GM11168 (cell line): ENCODE results near the gene EFCAB13.

Experiments
- in situ Hi-C: fragments of 300-500 bp; cut with MboI; formaldehyde crosslinking; loops from one replicate; pipeline ENCODE4 v1.12.0; 2022; ENCODE audit warnings: low sequenced_read_pairs; ENCODE audit not compliant: unreplicated experiment

EFCAB13 gene, protein sequence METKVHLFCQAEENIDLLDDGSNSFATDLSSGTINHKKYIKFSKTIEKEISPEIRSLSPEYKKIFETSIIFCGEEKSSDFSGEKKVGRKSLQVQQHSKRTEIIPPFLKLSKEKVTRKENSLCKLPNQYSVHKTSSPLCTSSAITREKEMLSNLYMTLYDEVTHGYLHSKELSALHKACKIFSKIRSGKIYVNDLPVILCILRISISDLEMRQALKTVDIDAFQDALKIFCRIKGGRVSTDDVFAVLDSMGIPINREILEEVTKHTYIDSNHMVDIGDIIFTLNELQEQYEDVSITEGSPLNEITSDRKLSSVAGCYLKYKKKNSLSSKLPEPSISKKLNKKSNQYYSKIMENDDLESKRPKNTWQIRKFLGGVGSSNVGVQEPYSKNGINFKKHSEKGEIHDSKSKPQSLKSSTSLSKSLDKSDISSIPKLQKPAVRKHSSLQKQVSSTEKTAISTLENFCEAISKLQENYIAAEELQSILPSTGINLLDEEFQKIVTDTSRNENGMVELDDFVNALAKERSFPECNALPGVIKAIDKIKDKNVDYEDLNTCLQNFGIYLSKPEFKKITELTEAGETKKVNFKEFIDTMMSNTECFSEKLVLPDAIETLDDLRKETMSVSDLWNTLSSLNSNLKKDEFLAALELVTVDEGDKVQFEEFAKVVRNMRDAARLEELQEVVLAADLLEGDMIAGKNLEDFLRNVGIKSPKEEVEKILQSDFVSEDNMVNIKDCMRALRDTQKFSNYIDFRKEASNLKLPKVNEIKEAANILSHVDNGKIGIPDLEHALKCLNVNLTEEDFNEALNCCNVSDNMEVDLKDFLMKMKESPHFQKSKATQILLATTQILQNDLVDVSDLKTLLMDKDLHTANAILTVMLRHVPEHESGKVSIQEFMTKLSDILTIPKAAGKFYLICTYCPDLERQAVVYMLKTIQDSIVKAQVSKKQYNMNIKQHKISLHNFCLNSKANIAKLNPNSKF

DNA sequence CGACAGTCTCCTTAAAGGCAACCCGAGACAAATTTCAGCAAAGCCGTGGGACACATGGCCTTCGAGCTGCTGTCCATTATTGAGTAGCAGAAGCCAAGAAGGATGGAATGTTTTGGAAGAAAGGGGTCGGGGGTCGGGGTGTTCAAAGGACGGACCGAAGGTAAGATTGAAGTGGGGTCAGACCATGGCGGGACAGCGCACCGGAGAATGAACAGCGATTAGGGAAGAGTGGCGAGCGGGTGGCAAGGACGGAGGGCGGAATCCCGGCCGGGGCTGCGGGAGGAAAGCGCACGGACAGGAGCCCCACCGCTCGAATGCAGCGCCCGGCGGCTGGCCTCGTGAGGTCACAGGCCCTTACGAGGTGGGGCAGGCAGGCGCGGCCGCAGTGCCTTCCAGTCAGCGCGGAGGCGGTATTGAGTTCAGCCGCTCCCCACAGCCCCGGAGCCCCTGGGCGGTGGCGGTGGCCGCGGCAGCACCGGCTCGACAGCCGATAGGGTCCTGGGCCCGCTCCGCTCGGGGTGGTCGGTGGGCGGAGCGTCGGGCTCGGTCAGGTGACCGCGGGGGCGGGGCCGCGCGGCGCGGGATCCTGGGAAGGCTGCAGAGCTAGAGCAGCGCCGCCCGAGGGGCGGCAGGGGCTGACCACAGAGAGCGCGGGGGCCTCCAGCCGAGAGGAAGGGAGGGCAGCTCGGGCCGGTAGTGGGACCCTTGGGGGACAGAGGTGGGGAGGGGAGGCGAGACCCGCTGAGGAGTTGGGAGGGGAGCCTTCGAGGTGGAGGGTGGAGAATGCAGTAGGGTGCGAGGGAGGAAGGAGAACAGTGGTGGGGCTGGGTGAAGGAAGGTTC is at the start of gene EFCAB13:
Gene EFCAB13 (plus strand): TSS at position 574 of the 842 bp plus-strand sequence. CDS start 4,399 bp downstream, outside the sequence.
- in situ Hi-C loops: no loop called here

DNA sequence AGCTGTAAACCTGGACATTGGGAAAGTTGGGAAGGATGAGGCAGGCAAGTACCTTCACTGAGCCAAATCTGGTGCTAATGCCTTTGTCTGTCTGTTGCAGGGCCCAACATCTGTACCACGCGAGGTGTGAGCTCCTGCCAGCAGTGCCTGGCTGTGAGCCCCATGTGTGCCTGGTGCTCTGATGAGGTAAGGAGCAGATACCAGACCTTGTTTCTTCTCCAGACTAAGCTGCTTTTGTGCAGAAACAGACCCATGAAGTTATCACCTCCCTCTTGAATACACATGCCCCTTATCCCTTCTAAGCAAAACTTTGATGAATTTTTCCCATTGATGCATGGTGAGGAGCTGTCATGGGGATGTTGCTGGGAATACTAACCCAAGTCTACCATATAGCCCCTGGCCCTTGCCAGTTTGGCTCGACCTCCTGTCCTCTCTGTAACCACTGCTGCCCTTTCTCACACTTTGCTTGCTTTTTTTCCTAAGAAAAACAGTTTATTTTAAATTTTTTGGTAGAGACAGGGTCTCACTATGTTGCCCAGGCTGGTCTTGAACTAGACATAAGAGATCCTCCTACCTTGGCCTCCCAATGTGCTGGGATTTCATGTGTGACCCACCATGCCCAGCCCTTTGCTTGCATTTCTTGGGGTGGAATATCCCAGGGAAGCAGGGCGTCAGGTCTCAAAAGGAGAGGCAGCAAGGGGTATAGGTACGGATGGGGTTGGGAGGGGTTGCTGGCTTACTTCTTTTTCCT is 49.3 kb upstream of the EFCAB13 start:
- in situ Hi-C loops: no loop called here

DNA sequence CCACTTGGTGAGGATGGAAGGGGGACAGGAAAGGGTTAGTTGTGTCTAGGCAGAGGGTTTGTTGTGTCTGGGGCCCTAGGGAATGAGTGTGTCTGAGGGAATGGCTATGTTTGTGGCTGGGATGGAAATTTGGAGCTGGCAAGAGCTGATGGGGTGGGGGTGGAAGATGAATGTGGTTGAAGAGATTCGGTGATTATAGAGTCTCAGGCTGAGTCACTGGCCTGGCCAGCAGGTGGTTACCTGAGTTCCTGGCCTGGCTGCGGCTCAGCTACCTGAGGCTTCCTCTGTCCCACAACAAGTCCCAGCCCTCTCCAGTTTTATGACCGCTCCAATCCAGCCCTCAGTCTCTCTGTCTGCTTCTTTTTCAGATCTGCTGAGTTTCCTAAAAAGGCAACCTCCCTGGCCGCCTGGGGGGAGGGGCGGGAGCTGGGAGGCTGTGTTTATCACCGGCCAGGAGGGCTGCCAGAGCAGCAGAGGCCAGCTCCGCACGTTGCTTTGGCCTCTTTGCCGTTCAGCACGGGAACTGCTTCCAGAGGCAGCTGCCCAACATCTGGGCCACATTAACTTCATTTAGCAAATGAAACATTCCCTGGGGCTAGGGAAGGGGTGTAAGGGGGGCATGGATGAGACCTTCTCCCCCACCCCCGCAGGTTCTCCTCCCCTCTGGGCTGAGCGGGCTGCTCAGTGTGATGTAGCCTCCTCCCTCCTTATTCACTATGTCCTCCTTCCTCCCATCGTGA is 48.3 kb upstream of the EFCAB13 start:
- in situ Hi-C loops: no loop called here

DNA sequence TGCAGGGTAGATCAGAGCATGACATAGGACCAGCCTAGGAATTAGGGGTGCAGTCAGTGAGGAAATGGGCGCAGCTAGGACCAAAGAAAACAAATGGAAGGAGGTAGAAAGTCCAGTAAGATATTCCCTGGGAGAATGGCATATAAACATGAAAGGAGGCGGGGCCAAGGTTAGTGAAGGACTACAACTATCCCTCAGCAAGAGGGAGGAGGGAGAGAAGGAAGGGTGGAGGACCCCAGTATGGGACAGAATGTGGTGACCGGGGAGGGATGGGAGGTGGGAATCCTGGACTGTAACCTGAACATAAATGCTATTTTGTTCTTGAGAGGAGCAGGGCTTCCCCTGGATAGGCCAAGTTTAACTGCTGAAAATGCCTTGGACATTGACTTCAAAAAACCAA is 47.3 kb upstream of the EFCAB13 start:
- in situ Hi-C loops: no loop called here

DNA sequence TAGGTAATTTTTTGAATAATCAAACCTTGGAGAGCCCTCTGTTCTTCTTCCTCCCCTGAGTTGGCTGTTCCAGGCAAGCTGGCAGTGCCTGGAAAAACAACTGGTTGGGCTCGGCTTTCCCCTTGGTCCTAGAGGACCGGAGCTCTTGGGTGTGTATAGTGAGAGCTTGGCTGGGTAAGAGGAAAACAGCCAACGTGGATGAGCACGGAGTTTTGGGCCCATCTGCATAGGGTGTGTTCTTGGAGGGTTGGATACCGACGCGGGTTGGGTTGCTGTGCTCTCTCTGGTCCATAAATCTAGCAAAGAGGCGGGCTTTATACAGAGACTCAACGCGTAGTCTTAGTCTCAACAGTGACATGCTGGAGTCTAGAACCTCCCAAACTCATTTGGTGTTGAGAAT is 46.9 kb upstream of the EFCAB13 start:
- in situ Hi-C loops: no loop called here

DNA sequence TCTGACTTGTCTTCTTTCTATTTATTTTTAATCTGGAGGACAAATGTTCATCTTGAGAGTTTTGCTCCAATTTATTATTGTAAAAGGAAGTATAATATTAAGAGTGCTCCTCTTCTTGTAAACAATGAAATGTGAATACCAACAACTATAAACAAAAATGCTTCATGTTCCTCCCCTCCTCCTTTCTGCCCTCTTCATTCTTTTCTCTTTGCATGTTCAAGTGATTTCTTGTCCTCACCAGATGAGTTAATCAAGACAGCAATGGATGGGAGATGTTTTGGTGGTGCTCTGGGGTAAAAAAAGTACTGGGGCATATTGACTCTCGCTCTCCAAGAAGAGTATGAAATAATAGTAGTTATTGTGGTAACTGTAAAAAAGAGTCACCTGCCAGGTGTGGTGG is 45.8 kb upstream of the EFCAB13 start:
- in situ Hi-C loops: no loop called here

DNA sequence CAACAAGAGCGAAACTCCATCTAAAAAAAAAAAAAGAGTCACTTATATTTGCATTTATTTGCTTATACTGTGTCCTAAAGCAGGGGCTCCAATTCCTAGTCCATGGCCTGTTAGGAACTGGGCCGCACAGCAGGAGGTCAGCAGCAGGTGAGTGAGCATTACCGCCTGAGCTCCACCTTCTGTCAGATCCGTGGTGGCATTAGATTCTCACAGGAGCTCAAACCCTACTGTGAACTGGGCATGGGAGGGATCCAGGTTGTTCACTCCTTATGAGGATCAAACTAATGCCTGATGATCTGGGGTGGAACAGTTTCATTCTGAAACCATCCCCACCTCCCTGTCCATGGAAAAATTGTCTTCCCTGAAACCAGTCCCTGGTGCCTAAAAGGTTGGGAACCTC is 45.2 kb upstream of the EFCAB13 start:
- in situ Hi-C loops: no loop called here

DNA sequence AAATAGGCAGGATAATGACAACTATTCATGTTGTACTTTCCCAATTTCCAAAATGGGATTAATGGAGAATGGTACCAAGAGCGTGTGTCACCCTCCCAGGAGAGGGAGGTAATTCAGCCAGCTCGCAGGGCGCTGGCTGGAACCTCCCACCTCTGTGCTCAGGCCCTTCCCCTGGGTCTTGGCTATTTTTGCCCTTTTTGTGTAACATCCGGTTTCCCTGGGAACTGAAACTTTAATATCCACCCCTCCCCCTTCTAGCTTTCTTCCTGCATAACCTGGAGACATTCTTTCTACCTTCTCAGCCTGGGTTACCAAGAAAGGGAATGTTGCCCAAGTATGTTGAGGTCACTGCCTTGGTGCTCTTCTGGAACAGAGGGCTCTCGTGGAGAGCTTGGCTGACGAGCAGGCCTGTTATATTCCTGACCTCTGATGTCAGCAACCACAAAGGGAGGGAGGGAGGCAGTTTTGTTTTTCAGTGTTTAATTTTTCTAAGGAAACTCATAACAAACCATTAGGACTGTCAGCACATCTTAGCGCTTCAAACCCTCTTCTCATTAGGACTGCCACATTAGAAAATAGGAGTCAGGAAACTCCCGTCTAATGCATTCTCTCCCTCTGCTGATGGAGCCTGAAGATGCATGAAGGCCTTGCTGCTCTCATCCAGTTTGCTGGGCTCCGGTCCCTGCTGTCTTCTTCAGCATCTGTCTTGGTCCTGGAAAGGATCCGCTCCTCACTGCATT is 44.5 kb upstream of the EFCAB13 start:
- in situ Hi-C loops: no loop called here

DNA sequence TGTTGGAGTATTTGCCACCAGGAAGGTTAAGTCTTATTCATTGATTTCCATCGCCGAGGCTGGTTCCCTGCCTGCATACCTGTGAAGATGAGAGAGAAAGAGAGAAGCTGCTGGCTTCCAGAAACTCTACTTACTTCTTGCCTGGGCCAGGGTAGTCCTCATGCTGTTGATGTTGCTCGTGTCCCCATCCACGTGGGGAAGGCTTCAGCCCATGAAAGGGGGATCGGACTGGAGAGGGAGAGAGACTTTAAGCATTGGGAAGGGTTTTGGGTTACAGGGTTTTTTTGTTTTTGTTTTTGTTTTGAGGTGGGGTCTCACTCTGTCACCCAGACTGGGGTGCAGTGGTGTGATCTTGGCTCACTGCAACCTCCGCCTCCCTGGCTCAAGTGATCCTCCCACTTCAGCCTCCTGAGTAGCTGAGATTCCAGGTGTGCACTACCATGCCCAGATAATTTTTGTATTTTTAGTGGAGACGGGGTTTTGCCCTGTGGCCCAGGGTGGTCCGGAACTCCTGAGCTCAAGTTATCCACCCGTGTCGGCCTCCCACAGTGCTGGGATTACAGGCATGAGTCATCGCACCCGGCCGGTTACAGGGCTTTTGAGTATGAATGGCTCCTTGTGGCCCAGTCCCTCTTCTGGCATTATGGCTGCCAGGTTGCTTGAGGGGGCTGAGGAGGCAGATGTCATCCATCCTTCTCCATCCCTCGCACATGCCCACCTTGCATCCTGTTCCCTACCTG is 43.5 kb upstream of the EFCAB13 start:
- in situ Hi-C loops: no loop called here

DNA sequence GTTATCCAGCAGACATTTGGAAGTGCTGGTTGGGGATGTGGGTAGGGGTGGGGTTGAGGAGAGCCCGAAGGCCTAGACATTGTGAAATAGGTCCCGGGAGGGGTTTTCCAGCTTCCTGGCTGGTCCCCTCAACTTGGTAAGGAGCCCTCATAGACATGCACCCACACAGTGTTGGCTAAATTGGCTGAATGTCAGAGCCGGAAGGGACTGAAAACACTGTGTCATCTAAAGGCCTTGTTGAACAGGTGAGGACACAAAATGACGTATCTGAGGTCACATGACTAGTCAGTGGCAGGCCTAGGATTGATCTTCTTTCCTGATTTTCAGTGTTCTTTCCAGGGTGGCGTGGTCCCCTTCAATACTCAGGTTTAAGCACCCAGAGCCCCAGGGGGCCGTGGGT is 42.5 kb upstream of the EFCAB13 start:
- in situ Hi-C loops: no loop called here

DNA sequence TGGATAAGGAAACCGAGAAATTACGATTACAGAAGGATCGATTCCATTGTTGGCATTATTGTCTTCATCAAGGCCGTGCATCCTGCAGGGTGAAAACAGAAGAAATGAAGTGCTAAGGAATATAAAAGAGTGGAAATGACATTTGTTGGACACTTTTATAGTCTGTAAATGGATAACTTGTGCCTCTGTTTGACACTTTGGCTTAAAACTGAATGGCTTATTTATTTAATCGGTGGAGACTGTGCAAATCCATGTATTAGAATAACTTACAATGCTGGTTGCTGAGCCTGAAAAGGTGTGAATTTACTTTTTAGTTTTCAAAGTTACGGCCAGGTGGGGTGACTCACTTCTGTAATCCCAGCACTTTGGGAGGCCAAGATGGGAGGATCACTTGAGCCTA is 38.8 kb upstream of the EFCAB13 start:
- in situ Hi-C loops: no loop called here

DNA sequence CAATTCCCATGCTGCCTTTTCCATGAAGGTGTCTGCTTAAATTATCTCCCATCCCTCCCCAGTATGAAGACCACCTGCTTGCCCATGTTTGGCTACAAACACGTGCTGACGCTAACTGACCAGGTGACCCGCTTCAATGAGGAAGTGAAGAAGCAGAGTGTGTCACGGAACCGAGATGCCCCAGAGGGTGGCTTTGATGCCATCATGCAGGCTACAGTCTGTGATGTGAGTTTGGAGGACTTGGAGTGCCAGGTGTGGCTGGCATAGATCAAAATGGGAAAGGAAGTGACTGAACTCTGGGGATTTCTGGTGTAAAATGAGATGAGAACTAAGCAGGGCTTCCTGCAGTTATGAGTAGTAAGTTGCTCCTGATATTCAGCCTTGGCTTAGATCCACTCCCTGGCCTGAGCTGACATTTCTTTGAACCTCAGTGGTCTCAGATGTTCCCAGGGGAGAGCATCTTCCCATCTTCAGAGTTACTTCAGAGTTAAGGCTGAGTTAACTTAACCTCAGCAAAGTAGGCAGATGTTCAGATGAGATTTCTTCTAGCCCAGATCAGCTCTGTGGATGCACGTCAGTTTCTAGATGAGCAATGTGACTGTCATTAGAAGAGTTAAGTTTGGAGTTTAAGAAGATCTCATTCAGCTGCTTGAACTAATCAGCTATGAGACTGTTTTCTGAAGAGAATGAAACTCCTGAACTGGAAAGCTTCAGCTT is 37.4 kb upstream of the EFCAB13 start:
- in situ Hi-C loops: no loop called here

DNA sequence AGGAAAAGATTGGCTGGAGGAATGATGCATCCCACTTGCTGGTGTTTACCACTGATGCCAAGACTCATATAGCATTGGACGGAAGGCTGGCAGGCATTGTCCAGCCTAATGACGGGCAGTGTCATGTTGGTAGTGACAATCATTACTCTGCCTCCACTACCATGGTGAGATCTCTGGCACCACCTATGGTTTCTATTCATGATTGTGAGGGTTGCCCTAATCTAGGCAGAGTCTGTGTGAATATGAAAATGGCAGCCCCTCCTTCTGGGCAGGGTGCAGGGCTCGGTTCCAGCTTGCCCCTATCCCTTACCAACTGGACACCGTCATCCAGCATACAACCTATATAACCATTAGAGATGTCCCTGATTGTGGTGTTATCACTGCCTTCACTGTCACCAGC is 36.7 kb upstream of the EFCAB13 start:
- in situ Hi-C loops: no loop called here

DNA sequence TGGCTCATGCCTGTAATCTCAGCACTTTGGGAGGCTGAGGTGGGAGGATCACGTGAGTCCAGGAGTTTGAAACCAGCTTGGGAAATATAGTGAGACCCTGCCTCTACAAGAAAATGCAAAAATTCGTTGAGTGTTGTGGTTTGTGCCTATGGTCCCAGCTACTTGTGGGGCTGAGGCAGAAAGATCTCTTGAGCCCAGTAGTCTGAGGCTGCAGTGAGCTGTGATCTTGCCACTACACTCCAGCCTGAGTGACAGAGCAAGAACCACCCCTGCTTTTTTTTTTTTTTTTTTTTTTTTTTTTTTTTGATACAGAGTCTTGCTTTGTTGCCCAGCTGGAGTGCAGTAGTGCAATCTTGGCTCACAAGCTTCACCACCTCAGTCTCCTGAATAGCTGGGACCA is 36.1 kb upstream of the EFCAB13 start:
- in situ Hi-C loops: no loop called here

DNA sequence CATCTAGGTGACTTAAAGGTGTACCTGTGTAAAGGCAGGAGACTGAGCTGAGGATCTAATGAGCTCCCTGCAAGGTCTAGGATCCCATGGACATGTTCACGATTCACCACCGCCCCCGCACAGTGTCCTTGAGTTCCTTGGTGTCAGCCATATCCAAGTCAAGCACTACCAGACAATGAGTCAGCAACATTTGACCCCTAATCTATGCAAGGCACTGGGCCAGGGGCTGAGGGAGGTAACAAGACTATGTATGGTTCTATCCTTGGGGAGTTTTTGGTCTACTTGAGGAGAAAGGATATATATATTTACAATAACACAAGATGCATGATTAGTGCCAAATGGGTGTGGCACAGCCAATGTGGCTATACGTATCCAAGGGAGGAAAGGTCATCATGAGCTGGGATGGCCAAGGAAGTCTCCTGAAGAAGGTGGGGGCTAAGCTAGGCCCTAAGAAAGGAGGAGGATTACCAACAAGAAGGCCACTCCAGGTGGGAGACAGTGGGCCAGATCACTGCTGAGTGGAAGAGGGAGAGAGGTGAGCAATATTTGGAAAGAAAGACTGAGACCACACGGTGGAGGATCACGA is 35.1 kb upstream of the EFCAB13 start:
- in situ Hi-C loops: no loop called here

DNA sequence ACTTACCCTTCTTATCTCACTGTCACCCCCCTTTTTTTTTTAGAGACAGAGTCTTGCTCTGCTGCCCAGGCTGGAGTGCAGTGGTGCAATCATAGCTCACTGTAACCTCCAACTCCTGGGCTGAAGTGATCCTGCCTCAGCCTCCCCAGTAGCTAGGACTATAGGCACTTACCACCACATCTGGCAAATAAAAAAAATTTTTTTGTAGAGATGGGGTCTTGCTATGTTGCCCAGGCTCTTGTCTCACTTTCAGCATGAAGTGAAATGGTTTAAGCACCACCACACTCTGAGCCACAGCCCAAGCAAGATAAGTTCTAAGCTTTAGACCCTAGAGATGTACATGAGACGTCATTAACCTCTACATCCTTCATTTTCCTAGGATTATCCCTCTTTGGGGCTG is 34.5 kb upstream of the EFCAB13 start:
- in situ Hi-C loops: no loop called here

DNA sequence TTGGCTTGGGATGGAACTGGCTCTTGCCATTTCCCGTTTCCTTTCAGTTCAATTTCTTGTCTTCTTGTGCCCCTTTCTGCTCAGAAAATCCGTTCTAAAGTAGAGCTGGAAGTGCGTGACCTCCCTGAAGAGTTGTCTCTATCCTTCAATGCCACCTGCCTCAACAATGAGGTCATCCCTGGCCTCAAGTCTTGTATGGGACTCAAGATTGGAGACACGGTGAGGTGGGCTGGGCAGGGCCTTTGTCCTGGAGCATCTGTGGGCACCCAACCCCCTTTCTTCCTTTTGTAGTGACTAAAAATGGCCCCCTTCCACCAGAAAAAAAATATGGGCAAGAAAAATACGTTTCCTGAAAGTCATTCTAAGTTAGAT is 32.9 kb upstream of the EFCAB13 start:
- in situ Hi-C loops: no loop called here
